Fibroblast of lung (primary cell): ENCODE results near the gene SCYGR4. TPM values are rescaled to one million over a fixed set of nuclear protein-coding genes. Genes with fewer than 3 reads are reported as not detected.

Experiments
- DNase-seq, 2 donors: peaks; one replicate each; pipeline versions ENCODE4 v3.0.0 to v3.0.0-alpha.2; 2010; ENCODE audit warnings: low read depth in 2 of 2
- H2AFZ ChIP-seq: 2 replicates; pipeline ENCODE4 v1.5.1; 2012; ENCODE audit warnings: low read length, control low read depth, inconsistent platforms
- H3K27ac ChIP-seq: 2 replicates; pipeline ENCODE4 v1.5.1; 2011; ENCODE audit warnings: low read length, control low read depth; ENCODE audit not compliant: insufficient read depth
- H3K27me3 ChIP-seq: 2 replicates; pipeline ENCODE4 v1.5.1; 2011; ENCODE audit warnings: mild to moderate bottlenecking, low read length; ENCODE audit not compliant: control insufficient read depth, insufficient read depth
- H3K36me3 ChIP-seq: 2 replicates; pipeline ENCODE4 v1.5.1; 2011; ENCODE audit warnings: low read length; ENCODE audit not compliant: control insufficient read depth, insufficient read depth
- H3K4me1 ChIP-seq: 2 replicates; pipeline ENCODE4 v1.5.1; 2011; ENCODE audit warnings: low read length; ENCODE audit not compliant: control insufficient read depth, insufficient read depth; ENCODE audit errors: extremely low read depth
- H3K4me2 ChIP-seq: 2 replicates; pipeline ENCODE4 v1.5.1; 2011; ENCODE audit warnings: low read length, control low read depth; ENCODE audit not compliant: insufficient read depth; ENCODE audit errors: extremely low read depth
- H3K4me3 ChIP-seq, 4 experiments: fragments of 200-600 bp in 1 of 4; sonication (generic) in 1 of 4; replicated peaks in 1 of 4; 2 replicates each; pipeline ENCODE4 v1.5.1; 2011 to 2016; ENCODE audit warnings: low read length in 4 of 4, low read depth in 3 of 4, mild to moderate bottlenecking in 3 of 4, control low read depth in 2 of 4, inconsistent platforms in 1 of 4, mixed read lengths in 1 of 4; ENCODE audit not compliant: insufficient read depth in 1 of 4; ENCODE audit errors: control extremely low read depth in 1 of 4
- H3K79me2 ChIP-seq: 2 replicates; pipeline ENCODE4 v1.5.1; 2012; ENCODE audit warnings: mild to moderate bottlenecking, low read length, inconsistent platforms; ENCODE audit not compliant: control insufficient read depth, insufficient read depth
- H3K9ac ChIP-seq: 2 replicates; pipeline ENCODE4 v1.5.1; 2011; ENCODE audit warnings: mild to moderate bottlenecking, low read length, control low read depth; ENCODE audit not compliant: insufficient read depth
- H3K9me3 ChIP-seq: 2 replicates; pipeline ENCODE4 v1.5.1; 2012; ENCODE audit warnings: low read depth, low read length; ENCODE audit not compliant: control insufficient read depth, insufficient read depth
- H4K20me1 ChIP-seq: 2 replicates; pipeline ENCODE4 v1.5.1; 2011; ENCODE audit warnings: low read length; ENCODE audit not compliant: control insufficient read depth, insufficient read depth; ENCODE audit errors: extremely low read depth
- EZH2 ChIP-seq: IDR thresholded peaks from 2 replicates; pipeline ENCODE4 v1.5.1; 2012; ENCODE audit warnings: low read length, control low read depth, mild to moderate bottlenecking; ENCODE audit errors: missing control alignments
- polyA plus RNA-seq, 2 donors: library from polyadenylated mRNA; depleted of rRNA in 1 of 2; stranded (reverse) in 1 of 2; unstranded in 1 of 2; fragments of >200 nt; gene quantifications; 2 replicates each; pipeline ENCODE4 v1.2.1, GENCODE V29; 2011 to 2012; ENCODE audit warnings: missing spikeins in 1 of 2
- total RNA-seq: library from RNA; depleted of rRNA; stranded (reverse); fragments of >200 nt; gene quantifications from 2 replicates; pipeline ENCODE4 v1.2.1, GENCODE V29; 2014
- TF ChIP-seq, protein P1 (sequence below), 2 donors: IDR thresholded peaks in 1 of 2; conservative IDR thresholded peaks in 1 of 2; 1 replicate in 1 of 2; 2 replicates in 1 of 2; pipeline ENCODE4 v1.5.1; 2011 to 2012; ENCODE audit warnings: low read length in 2 of 2, control low read depth in 1 of 2, inconsistent platforms in 1 of 2, low read depth in 1 of 2, mild to moderate bottlenecking in 1 of 2

SCYGR4 gene
- total and polyA plus RNA-seq, 2 donors (not counting 1 experiment from before 2014, with no cell fraction given), result not detected

DNA sequence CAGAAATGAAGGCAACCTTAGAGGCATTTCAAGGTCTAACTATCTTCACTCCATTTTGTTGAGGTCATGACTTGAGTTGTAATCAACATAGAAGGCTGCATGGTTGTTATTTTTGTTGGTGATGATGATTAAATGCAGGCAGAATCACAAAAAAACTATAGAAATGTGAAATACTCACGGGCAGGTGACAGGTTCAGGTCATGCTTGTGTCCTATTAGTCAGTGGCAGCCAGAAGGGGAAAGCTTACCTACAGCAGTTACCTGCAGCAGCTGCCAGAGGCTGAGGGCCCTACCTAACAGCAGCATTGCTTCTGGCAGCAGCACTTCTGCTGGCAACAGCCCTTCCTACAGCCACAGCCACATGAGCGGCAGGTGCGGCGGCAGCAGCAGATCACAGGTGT is 3.1 kb upstream of the SCYGR4 start:
- no peaks in the 10 kb centered on the region for H3K27me3 ChIP-seq
- no peak for TF ChIP-seq EZH2
- TF ChIP-seq, protein P1, sequence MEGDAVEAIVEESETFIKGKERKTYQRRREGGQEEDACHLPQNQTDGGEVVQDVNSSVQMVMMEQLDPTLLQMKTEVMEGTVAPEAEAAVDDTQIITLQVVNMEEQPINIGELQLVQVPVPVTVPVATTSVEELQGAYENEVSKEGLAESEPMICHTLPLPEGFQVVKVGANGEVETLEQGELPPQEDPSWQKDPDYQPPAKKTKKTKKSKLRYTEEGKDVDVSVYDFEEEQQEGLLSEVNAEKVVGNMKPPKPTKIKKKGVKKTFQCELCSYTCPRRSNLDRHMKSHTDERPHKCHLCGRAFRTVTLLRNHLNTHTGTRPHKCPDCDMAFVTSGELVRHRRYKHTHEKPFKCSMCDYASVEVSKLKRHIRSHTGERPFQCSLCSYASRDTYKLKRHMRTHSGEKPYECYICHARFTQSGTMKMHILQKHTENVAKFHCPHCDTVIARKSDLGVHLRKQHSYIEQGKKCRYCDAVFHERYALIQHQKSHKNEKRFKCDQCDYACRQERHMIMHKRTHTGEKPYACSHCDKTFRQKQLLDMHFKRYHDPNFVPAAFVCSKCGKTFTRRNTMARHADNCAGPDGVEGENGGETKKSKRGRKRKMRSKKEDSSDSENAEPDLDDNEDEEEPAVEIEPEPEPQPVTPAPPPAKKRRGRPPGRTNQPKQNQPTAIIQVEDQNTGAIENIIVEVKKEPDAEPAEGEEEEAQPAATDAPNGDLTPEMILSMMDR (conservative IDR thresholded peaks at IDR 0.05 in 1 of 2, IDR thresholded peaks at IDR 0.05 in 1 of 2; ENCODE audit: low read depth in 1 of 2, low read length in 2 of 2), result no peak
- no peaks in the 10 kb centered on the region for H4K20me1 ChIP-seq
- H3K36me3 ChIP-seq, result no peaks in the 10 kb centered on the region
- no peak overlapping the region for H3K4me2 ChIP-seq
- no peak overlapping the region for H3K9ac ChIP-seq
- no peak for DNase-seq
- no peaks in the 10 kb centered on the region for H3K79me2 ChIP-seq
- no peak overlapping the region for H3K4me3 ChIP-seq
- H2AFZ ChIP-seq, result no peak overlapping the region
- H3K9me3 ChIP-seq, result no peaks in the 10 kb centered on the region
- no peak overlapping the region for H3K27ac ChIP-seq
- no peaks in the 10 kb centered on the region for H3K4me1 ChIP-seq

- H2AFZ ChIP-seq, result no peak within 1 kb of the TSS
- H3K79me2 ChIP-seq, result no peaks in the 10 kb centered on the region
- no peak within 1 kb of the TSS for H3K4me2 ChIP-seq
- no peaks in the 10 kb centered on the region for H4K20me1 ChIP-seq
- H3K27me3 ChIP-seq, result no peaks in the 10 kb centered on the region
- TF ChIP-seq, protein P1 (conservative IDR thresholded peaks at IDR 0.05 in 1 of 2, IDR thresholded peaks at IDR 0.05 in 1 of 2; ENCODE audit: low read depth in 1 of 2, low read length in 2 of 2), result no peak
- no peak for TF ChIP-seq EZH2
- H3K27ac ChIP-seq, result no peak within 1 kb of the TSS
- H3K36me3 ChIP-seq, result no peaks in the 10 kb centered on the region
- H3K4me3 ChIP-seq, result no peak within 1 kb of the TSS
- no peaks in the 10 kb centered on the region for H3K4me1 ChIP-seq
- no peak within 1 kb of the TSS for H3K9ac ChIP-seq
- DNase-seq, result no peak
- no peaks in the 10 kb centered on the region for H3K9me3 ChIP-seq
Observed at GRCh38 chr2:227614740-227615139, 2.6 kb upstream of the SCYGR4 start, which contains the start of gene SCYGR3. SCYGR3 (minus strand) TSS chr2:227614840; CDS start chr2:227614840, 0 bp downstream.

- no peaks in the 10 kb centered on the region for H3K4me1 ChIP-seq
- H2AFZ ChIP-seq, result no peak overlapping the region
- no peak overlapping the region for H3K4me3 ChIP-seq
- H3K36me3 ChIP-seq, result no peaks in the 10 kb centered on the region
- no peak overlapping the region for H3K9ac ChIP-seq
- no peaks in the 10 kb centered on the region for H3K27me3 ChIP-seq
- no peaks in the 10 kb centered on the region for H4K20me1 ChIP-seq
- H3K79me2 ChIP-seq, result no peaks in the 10 kb centered on the region
- no peak overlapping the region for H3K27ac ChIP-seq
- no peak overlapping the region for H3K4me2 ChIP-seq
- DNase-seq, result no peak
- no peaks in the 10 kb centered on the region for H3K9me3 ChIP-seq
- no peak for TF ChIP-seq EZH2
- TF ChIP-seq, protein P1 (conservative IDR thresholded peaks at IDR 0.05 in 1 of 2, IDR thresholded peaks at IDR 0.05 in 1 of 2; ENCODE audit: low read depth in 1 of 2, low read length in 2 of 2), result no peak
Observed at GRCh38 chr2:227615181-227615580, 2.1 kb upstream of the SCYGR4 start.
